GM13976 (cell line): Measurements from ENCODE around the gene XPNPEP2.

Experiments used
- DNase-seq: peaks from one replicate; pipeline ENCODE4 v3.0.0; 2012; ENCODE audit warnings: low spot score
- CTCF ChIP-seq: IDR thresholded peaks from 2 replicates; pipeline ENCODE4 v1.5.1; 2012; ENCODE audit warnings: borderline replicate concordance, mild to moderate bottlenecking; ENCODE audit not compliant: insufficient read depth; ENCODE audit errors: extremely low read depth, missing control alignments, control extremely low read depth
- in situ Hi-C: fragments of 300-500 bp; cut with MboI; formaldehyde crosslinking; loops from one replicate; pipeline ENCODE4 v1.12.0; 2022; ENCODE audit warnings: low sequenced_read_pairs, mixed read lengths, inconsistent platforms; ENCODE audit not compliant: unreplicated experiment

XPNPEP2 gene

GRCh38 chrX:129755779-129756650 lies 17.2 kb downstream of the XPNPEP2 start:
- DNase-seq: peak; percentile 60
- in situ Hi-C loops: no loop called here
- peak; percentile 32 for TF ChIP-seq CTCF

- in situ Hi-C loops: no loop called here
- no peak for TF ChIP-seq CTCF
- no peak for DNase-seq
Measured at GRCh38 chrX:129759576-129760061, 20.8 kb downstream of the XPNPEP2 start.

DNA sequence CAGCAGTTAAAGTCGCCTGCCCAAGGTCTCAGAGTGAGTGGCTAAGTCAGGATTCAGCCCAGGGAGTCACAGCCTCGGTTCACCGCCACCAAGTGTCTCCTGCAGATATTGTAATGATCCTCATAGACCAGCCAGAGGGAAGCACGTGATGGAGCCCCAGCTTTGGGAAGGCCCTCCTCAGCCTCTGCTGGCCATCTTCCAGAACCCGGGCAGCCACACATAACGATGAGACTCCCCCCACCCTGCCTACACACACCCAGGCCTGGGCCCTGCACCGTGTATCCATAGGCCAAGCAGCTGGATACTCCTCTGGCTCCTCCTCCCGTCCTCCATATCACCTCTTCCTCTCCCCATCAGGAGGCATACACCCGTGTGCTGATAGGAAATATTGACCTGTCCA lies 21.4 kb downstream of the XPNPEP2 start:
- TF ChIP-seq CTCF: no peak
- in situ Hi-C loops: no loop called here
- DNase-seq: no peak

DNA sequence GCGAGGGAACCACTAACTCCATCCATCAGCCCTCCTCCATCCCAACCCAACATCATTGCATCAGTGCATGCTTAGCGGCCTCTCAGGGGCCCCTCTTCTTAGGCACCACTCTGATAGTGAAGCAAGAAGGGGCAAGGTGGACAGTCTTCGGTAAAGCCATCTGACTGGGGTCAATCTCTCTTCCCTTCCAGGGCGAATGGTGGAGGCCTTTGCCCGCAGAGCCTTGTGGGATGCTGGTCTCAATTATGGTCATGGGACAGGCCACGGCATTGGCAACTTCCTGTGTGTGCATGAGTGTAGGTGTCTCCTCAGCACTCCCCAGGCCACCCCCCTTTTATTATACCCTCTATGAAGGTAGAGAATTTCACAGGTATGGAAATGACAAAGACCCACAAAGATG lies 22.2 kb downstream of the XPNPEP2 start:
- TF ChIP-seq CTCF: no peak
- no peak for DNase-seq
- in situ Hi-C loops: no loop called here

GRCh38 chrX:129761596-129761995 lies 22.8 kb downstream of the XPNPEP2 start:
- no peak for TF ChIP-seq CTCF
- in situ Hi-C loops: no loop called here
- no peak for DNase-seq

- in situ Hi-C loops: no loop called here
- DNase-seq: no peak
- no peak for TF ChIP-seq CTCF
Measured at GRCh38 chrX:129762448-129762847, 23.7 kb downstream of the XPNPEP2 start.
